ENCODE results near the gene SBNO1.
"Not testable (repeated sequence)": the region's sequence is repeated elsewhere in the genome, so short reads cannot be mapped to it uniquely, and the experiment has no call there.

Gene SBNO1

DNA sequence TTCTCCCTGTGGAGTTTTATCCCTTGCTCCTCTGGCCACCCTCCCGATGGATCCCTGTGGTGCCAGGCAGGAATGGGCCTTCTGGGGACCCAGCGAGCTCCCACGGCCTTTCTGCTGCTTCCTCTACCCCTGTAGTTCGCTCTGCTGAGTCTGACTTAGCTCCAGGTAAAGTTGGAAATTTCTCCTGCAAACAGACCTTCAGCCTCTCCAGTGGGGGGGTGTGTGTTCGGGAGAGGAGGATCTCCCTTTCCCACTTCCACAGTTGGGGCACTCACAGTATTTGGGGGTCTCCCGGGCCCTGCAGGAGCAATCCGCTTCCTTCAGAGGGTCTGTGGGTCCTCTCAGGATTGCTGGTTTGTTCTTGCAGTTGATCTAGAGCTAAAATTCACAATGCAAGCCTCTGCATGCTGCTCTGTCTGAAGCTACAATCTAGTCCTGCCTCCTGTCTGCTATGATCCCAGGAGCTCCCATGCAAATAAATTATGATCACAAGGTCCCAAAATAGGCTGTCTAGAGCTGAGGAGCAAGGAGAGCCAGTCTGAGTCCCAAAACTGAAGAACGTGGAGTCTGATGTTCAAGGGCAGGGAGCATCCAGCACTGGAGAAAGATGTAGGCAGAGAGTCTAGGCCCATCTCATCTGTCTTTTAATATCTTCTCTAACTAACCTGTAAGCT, 113.1 kb downstream of the SBNO1 start:
- no peaks in the 10 kb centered on the region for H3K9me3 ChIP-seq (ENCODE audit: low read length)
- no peak overlapping the region for H3K4me3 ChIP-seq (ENCODE audit: low read depth, low read length, poor library complexity, severe bottlenecking)
- TF ChIP-seq EZH2 (IDR thresholded peaks at IDR 0.05; ENCODE audit: borderline replicate concordance, low read length), result no peak
- TF ChIP-seq, protein P1, sequence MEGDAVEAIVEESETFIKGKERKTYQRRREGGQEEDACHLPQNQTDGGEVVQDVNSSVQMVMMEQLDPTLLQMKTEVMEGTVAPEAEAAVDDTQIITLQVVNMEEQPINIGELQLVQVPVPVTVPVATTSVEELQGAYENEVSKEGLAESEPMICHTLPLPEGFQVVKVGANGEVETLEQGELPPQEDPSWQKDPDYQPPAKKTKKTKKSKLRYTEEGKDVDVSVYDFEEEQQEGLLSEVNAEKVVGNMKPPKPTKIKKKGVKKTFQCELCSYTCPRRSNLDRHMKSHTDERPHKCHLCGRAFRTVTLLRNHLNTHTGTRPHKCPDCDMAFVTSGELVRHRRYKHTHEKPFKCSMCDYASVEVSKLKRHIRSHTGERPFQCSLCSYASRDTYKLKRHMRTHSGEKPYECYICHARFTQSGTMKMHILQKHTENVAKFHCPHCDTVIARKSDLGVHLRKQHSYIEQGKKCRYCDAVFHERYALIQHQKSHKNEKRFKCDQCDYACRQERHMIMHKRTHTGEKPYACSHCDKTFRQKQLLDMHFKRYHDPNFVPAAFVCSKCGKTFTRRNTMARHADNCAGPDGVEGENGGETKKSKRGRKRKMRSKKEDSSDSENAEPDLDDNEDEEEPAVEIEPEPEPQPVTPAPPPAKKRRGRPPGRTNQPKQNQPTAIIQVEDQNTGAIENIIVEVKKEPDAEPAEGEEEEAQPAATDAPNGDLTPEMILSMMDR (IDR thresholded peaks at IDR 0.05; ENCODE audit: low read length), result no peak
- peaks cover 41% of the 10 kb centered on the region for H3K79me2 ChIP-seq (ENCODE audit: insufficient read depth, low read length)
- peak overlapping the region; percentile 43 for H3K27ac ChIP-seq (ENCODE audit: low read depth, low read length, poor library complexity, severe bottlenecking)
- H2AFZ ChIP-seq (ENCODE audit: low read length), result no peak overlapping the region
- H3K27me3 ChIP-seq (ENCODE audit: insufficient read depth, low read length), result no peaks in the 10 kb centered on the region
- peaks cover 6% of the 10 kb centered on the region for H3K4me1 ChIP-seq (ENCODE audit: insufficient read depth, low read length, severe bottlenecking)
- H3K4me2 ChIP-seq (ENCODE audit: low read length), result no peak overlapping the region
- no peaks in the 10 kb centered on the region for H3F3A ChIP-seq (ENCODE audit: insufficient read depth, low read length)
- H3K9ac ChIP-seq (ENCODE audit: low read length), result no peak overlapping the region
- H4K20me1 ChIP-seq (ENCODE audit: insufficient read depth, low read length), result no peaks in the 10 kb centered on the region
- no peaks in the 10 kb centered on the region for H3K9me2 ChIP-seq (ENCODE audit: low read depth, low read length)
- peaks cover 79% of the 10 kb centered on the region for H3K36me3 ChIP-seq (ENCODE audit: insufficient read depth, low read length)

DNA sequence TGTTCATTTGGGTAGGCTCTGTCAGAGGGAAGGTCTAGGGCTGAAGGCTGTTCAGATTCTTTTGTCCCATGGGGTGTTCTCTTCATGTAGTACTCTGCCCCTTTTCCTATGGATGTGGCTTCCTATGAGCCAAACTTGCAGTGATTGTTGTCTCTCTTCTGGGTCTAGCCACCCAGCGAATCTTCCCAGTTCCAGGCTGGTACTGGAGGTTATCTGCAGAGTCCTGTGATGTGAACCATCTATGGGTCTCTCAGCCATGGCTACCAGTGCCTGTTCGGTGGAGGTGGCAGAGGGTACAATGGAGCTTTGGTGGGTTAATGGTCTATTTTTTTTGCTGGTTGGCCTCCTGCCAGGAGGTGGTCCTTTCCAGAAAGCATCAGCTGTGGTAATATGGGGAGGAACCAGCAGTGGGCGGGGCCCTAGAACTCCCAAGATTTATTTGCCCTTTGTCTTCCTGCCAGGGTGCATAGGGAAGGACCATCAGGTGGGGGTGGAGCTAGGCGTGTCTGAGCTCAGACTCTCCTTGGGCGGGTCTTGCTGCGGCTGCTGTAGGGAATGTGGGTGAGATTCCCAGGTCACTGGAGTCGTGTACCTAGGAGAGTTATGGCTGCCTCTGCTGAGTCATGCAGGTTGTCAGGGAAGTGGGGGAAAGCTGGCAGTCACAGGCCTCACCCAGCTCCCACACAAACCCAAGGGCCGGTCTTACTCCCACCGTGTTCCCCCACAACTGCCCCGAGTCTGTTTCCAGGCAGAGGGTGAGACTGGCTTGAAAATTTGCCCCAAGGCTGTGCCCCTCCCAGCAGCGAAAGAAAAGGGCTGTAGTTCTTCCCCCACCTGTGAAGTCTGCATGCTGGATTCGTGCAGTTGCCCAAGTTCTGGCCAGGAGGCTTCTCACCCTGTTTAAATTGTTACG, 113.9 kb downstream of the SBNO1 start:
- H3K4me3 ChIP-seq (ENCODE audit: low read depth, low read length, poor library complexity, severe bottlenecking), result no peak overlapping the region
- H3F3A ChIP-seq (ENCODE audit: insufficient read depth, low read length), result no peaks in the 10 kb centered on the region
- no peak for TF ChIP-seq EZH2 (IDR thresholded peaks at IDR 0.05; ENCODE audit: borderline replicate concordance, low read length)
- TF ChIP-seq, protein P1 (IDR thresholded peaks at IDR 0.05; ENCODE audit: low read length), result no peak
- no peaks in the 10 kb centered on the region for H3K27me3 ChIP-seq (ENCODE audit: insufficient read depth, low read length)
- H3K4me1 ChIP-seq (ENCODE audit: insufficient read depth, low read length, severe bottlenecking), result peaks cover 6% of the 10 kb centered on the region
- H3K9me3 ChIP-seq (ENCODE audit: low read length), result no peaks in the 10 kb centered on the region
- no peaks in the 10 kb centered on the region for H4K20me1 ChIP-seq (ENCODE audit: insufficient read depth, low read length)
- H3K9me2 ChIP-seq (ENCODE audit: low read depth, low read length), result no peaks in the 10 kb centered on the region
- peak overlapping the region; percentile 43 for H3K27ac ChIP-seq (ENCODE audit: low read depth, low read length, poor library complexity, severe bottlenecking)
- H3K79me2 ChIP-seq (ENCODE audit: insufficient read depth, low read length), result peaks cover 49% of the 10 kb centered on the region
- H3K36me3 ChIP-seq (ENCODE audit: insufficient read depth, low read length), result peaks cover 75% of the 10 kb centered on the region
- H2AFZ ChIP-seq (ENCODE audit: low read length), result no peak overlapping the region
- H3K9ac ChIP-seq (ENCODE audit: low read length), result no peak overlapping the region
- H3K4me2 ChIP-seq (ENCODE audit: low read length), result no peak overlapping the region

DNA sequence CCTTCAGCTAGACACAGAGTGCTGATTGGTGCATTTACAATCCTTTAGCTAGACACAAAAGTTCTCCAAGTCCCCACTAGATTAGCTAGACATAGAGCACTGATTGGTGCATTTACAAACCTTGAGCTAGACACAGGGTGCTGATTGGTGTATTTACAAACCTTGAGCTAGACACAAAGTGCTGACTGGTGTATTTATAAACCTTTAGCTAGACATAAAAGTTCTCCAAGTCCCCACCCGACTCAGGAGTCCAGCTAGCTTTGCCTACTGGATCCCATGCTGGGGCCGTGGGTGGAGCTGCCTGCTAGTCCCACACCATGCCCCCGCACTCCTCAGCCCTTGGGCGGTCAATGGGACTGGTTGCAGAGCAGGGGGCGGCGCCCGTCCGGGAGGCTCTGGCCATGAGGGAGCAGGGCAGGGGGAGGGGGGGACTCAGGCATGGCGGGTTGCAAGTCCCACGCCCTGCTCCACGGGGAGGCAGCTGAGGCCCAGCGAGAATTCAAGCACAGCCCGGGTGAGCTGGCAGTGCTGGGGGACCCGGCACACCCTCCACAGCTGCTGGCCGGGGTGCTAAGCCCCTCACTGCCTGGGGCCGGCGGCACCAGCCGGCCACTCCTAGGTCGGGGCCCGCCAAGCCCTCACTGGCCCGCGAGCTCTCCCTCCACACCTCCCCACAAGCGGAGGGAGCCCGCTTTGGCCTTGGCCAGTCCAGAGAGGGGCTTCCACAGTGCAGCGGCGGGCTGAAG, 115.5 kb downstream of the SBNO1 start:
- not testable (repeated sequence) for H3K9me3 ChIP-seq (ENCODE audit: low read length); H3K4me2 ChIP-seq (ENCODE audit: low read length); H2AFZ ChIP-seq (ENCODE audit: low read length); H3K4me3 ChIP-seq (ENCODE audit: low read depth, low read length, poor library complexity, severe bottlenecking); H3K27ac ChIP-seq (ENCODE audit: low read depth, low read length, poor library complexity, severe bottlenecking); H4K20me1 ChIP-seq (ENCODE audit: insufficient read depth, low read length); H3F3A ChIP-seq (ENCODE audit: insufficient read depth, low read length); H3K9ac ChIP-seq (ENCODE audit: low read length); H3K9me2 ChIP-seq (ENCODE audit: low read depth, low read length); H3K4me1 ChIP-seq (ENCODE audit: insufficient read depth, low read length, severe bottlenecking); H3K27me3 ChIP-seq (ENCODE audit: insufficient read depth, low read length)
- H3K79me2 ChIP-seq (ENCODE audit: insufficient read depth, low read length), result peaks cover 56% of the 10 kb centered on the region
- H3K36me3 ChIP-seq (ENCODE audit: insufficient read depth, low read length), result peaks cover 74% of the 10 kb centered on the region

DNA sequence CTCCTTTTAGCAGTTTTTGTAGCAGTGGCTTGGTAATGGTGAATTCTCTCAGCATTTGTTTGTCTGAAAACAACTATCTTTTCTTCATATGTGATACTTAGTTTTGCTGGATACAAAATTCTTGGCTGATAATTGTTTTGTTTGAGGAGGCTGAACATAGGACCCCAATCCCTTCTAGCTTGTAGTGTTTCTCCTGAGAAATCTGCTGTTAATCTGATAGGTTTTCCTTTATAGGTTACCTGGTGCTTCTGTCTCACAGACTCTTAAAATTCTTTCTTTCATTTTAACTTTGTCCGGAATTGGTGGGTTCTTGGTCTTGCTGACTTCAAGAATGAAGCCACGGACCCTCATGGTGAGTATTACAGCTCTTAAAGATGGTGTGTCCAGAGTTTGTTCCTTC, 116.5 kb downstream of the SBNO1 start:
- not testable (repeated sequence) for H3F3A ChIP-seq (ENCODE audit: insufficient read depth, low read length); H3K4me2 ChIP-seq (ENCODE audit: low read length); H3K27ac ChIP-seq (ENCODE audit: low read depth, low read length, poor library complexity, severe bottlenecking); H3K4me1 ChIP-seq (ENCODE audit: insufficient read depth, low read length, severe bottlenecking); H3K9ac ChIP-seq (ENCODE audit: low read length); H3K4me3 ChIP-seq (ENCODE audit: low read depth, low read length, poor library complexity, severe bottlenecking); H2AFZ ChIP-seq (ENCODE audit: low read length); H3K9me2 ChIP-seq (ENCODE audit: low read depth, low read length); H4K20me1 ChIP-seq (ENCODE audit: insufficient read depth, low read length); H3K27me3 ChIP-seq (ENCODE audit: insufficient read depth, low read length); H3K9me3 ChIP-seq (ENCODE audit: low read length)
- peaks cover 71% of the 10 kb centered on the region for H3K36me3 ChIP-seq (ENCODE audit: insufficient read depth, low read length)
- H3K79me2 ChIP-seq (ENCODE audit: insufficient read depth, low read length), result peaks cover 62% of the 10 kb centered on the region

All from OCI-LY1 (cell line).